SK-N-SH (cell line): Measurements from ENCODE around the gene P3H3.

Experiments used
- EP300 ChIP-seq, 2 experiments: IDR thresholded peaks; 2 replicates each; pipeline versions ENCODE4 v1.4.0 to v1.6.1; 2012; ENCODE audit warnings: borderline replicate concordance in 1 of 2, low read depth in 1 of 2, low read length in 1 of 2
- EZH2phosphoT487 ChIP-seq: fragments of 200-600 bp; sonication (generic); IDR thresholded peaks from 2 replicates; pipeline ENCODE4 v1.6.1; 2017; ENCODE audit warnings: low read depth, mixed run types, mild to moderate bottlenecking, antibody characterized with exemption, moderate library complexity, borderline replicate concordance
- MEF2A ChIP-seq: IDR thresholded peaks from 2 replicates; pipeline ENCODE4 v1.4.0; 2012; ENCODE audit warnings: low read depth, borderline replicate concordance
- MXI1 ChIP-seq: IDR thresholded peaks from 2 replicates; pipeline ENCODE4 v1.6.1; 2012; ENCODE audit warnings: mild to moderate bottlenecking, low read depth, low read length, improper control_type of control experiment
- POLR2AphosphoS5 ChIP-seq: IDR thresholded peaks from 2 replicates; pipeline ENCODE4 v1.6.1; 2012; ENCODE audit warnings: low read depth, low read length
- RXRA ChIP-seq: IDR thresholded peaks from 2 replicates; pipeline ENCODE4 v1.4.0; 2012; ENCODE audit warnings: low read depth, mild to moderate bottlenecking, borderline replicate concordance
- TAF1 ChIP-seq: IDR thresholded peaks from 2 replicates; pipeline ENCODE4 v1.6.1; 2012; ENCODE audit warnings: low read depth, mild to moderate bottlenecking, low read length, moderate library complexity, borderline replicate concordance
- YY1 ChIP-seq: IDR thresholded peaks from 2 replicates; pipeline ENCODE4 v1.4.0; 2012; ENCODE audit warnings: low read depth, mild to moderate bottlenecking
- TF ChIP-seq, protein P1 (sequence below): IDR thresholded peaks from 2 replicates; pipeline ENCODE4 v1.4.0; 2012; ENCODE audit warnings: low read depth, borderline replicate concordance
- TF ChIP-seq, protein P2 (sequence below): fragments of 200-600 bp; sonication (generic); IDR thresholded peaks from 2 replicates; pipeline ENCODE4 v1.6.1; 2017; ENCODE audit warnings: antibody characterized with exemption, mild to moderate bottlenecking, moderate library complexity
- TF ChIP-seq, protein P3 (sequence below): IDR thresholded peaks from 2 replicates; pipeline ENCODE4 v1.4.0; 2012; ENCODE audit warnings: low read depth

DNA sequence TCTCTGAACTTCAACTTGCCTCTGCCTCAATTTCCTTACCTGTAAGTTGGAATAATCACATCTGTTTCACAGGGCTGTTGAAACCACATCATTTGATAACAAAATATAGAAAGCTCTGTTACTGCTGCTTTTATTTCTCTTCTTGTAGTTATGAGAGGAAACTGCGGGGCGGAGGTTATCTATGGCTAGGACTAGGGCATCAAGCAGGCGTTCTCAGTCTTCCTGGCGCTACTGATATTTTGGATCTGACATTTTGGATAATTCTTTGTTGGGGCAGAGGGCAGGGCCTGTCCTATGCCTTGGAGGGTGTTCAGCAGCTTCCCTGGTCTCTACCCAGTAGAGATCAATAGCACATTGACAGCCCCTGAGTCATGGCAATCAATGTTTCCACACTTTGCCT is 3.9 kb downstream of the P3H3 start:
- TF ChIP-seq POLR2AphosphoS5 (no peak), TAF1 (no peak), RXRA (no peak), EP300 (IDR thresholded peaks at IDR 0.05; ENCODE audit: borderline replicate concordance in 1 of 2, low read depth in 1 of 2, low read length in 1 of 2) (no peak), MEF2A (no peak), EZH2phosphoT487 (no peak), YY1 (no peak), MXI1 (no peak)
- TF ChIP-seq, protein P1, sequence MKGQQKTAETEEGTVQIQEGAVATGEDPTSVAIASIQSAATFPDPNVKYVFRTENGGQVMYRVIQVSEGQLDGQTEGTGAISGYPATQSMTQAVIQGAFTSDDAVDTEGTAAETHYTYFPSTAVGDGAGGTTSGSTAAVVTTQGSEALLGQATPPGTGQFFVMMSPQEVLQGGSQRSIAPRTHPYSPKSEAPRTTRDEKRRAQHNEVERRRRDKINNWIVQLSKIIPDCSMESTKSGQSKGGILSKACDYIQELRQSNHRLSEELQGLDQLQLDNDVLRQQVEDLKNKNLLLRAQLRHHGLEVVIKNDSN, result no peak
- TF ChIP-seq, protein P2, sequence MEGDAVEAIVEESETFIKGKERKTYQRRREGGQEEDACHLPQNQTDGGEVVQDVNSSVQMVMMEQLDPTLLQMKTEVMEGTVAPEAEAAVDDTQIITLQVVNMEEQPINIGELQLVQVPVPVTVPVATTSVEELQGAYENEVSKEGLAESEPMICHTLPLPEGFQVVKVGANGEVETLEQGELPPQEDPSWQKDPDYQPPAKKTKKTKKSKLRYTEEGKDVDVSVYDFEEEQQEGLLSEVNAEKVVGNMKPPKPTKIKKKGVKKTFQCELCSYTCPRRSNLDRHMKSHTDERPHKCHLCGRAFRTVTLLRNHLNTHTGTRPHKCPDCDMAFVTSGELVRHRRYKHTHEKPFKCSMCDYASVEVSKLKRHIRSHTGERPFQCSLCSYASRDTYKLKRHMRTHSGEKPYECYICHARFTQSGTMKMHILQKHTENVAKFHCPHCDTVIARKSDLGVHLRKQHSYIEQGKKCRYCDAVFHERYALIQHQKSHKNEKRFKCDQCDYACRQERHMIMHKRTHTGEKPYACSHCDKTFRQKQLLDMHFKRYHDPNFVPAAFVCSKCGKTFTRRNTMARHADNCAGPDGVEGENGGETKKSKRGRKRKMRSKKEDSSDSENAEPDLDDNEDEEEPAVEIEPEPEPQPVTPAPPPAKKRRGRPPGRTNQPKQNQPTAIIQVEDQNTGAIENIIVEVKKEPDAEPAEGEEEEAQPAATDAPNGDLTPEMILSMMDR, result no peak
- TF ChIP-seq, protein P3, sequence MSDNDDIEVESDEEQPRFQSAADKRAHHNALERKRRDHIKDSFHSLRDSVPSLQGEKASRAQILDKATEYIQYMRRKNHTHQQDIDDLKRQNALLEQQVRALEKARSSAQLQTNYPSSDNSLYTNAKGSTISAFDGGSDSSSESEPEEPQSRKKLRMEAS, result no peak
